Uterus (tissue), 2 donors: ENCODE results near the gene SMIM8.

Source experiments
- CTCF ChIP-seq, 4 experiments: fragments of 200-600 bp in 2 of 4; fragments of 450-650 bp in 2 of 4; sonication (generic) in 2 of 4; IDR thresholded peaks; one replicate each; pipeline ENCODE4 v1.5.1; 2016 to 2019; ENCODE audit warnings: antibody characterized with exemption in 4 of 4, mild to moderate bottlenecking in 2 of 4, moderate library complexity in 1 of 4
- POLR2A ChIP-seq, 2 donors: fragments of 450-650 bp; IDR thresholded peaks; one replicate each; pipeline ENCODE4 v1.6.1; 2016; ENCODE audit warnings: antibody characterized with exemption in 2 of 2, mild to moderate bottlenecking in 1 of 2, moderate library complexity in 1 of 2

GRCh38 chr6:87382861-87383260 is 60.5 kb downstream of the SMIM8 start:
- TF ChIP-seq POLR2A (IDR thresholded peaks at IDR 0.05) (no peak), CTCF (IDR thresholded peaks at IDR 0.05) (no peak)
